Epithelial cell of proximal tubule (primary cell): ENCODE measurements around the gene EPHA1. TPM values are rescaled to one million over a fixed set of nuclear protein-coding genes. Genes with fewer than 3 reads are reported as not detected.
A peak's percentile ranks its signal among the peaks of the same experiment; 100 is the strongest.
"Not testable (repeated sequence)": the region's sequence is repeated elsewhere in the genome, so short reads cannot be mapped to it uniquely, and the experiment has no call there.

Source experiments
- DNase-seq: peaks from one replicate; pipeline ENCODE4 v3.0.0-alpha.2; 2011; ENCODE audit warnings: low read depth
- H3K4me3 ChIP-seq: 2 replicates; pipeline ENCODE4 v1.5.1; 2011; ENCODE audit warnings: low read depth, mild to moderate bottlenecking, low read length
- CTCF ChIP-seq: conservative IDR thresholded peaks from 2 replicates; pipeline ENCODE4 v1.5.1; 2012; ENCODE audit warnings: low read depth, mild to moderate bottlenecking, low read length
- total RNA-seq: library from RNA; depleted of rRNA; stranded (reverse); fragments of >200 nt; gene quantifications from 2 replicates; pipeline ENCODE4 v1.2.3, GENCODE V29; 2015

The EPHA1 gene
- total RNA-seq, 1 donor from 2014 or later = 14.4 TPM

GRCh38 chr7:143434660-143435059 lies 26.0 kb upstream of the EPHA1 start:
- peak; percentile 61 for DNase-seq
- no peak for TF ChIP-seq CTCF
- H3K4me3 ChIP-seq = no peak overlapping the region

GRCh38 chr7:143433759-143434158 lies 25.1 kb upstream of the EPHA1 start:
- no peak for TF ChIP-seq CTCF
- H3K4me3 ChIP-seq = no peak overlapping the region
- DNase-seq = no peak

GRCh38 chr7:143431109-143431508 lies 22.5 kb upstream of the EPHA1 start:
- H3K4me3 ChIP-seq = no peak overlapping the region
- no peak for TF ChIP-seq CTCF
- DNase-seq = no peak

- no peak overlapping the region for H3K4me3 ChIP-seq
- DNase-seq = no peak
- TF ChIP-seq CTCF = no peak
Observed at GRCh38 chr7:143429770-143430698, 21.4 kb upstream of the EPHA1 start.

- H3K4me3 ChIP-seq = no peak overlapping the region
- TF ChIP-seq CTCF = no peak
- no peak for DNase-seq
Observed at GRCh38 chr7:143426479-143427142, 18.0 kb upstream of the EPHA1 start.

GRCh38 chr7:143424476-143424875 lies 15.8 kb upstream of the EPHA1 start:
- DNase-seq, H3K4me3 ChIP-seq: not testable (repeated sequence)

GRCh38 chr7:143422033-143422432 lies 13.4 kb upstream of the EPHA1 start:
- no peak for TF ChIP-seq CTCF
- no peak for DNase-seq
- no peak overlapping the region for H3K4me3 ChIP-seq

- not testable (repeated sequence) for H3K4me3 ChIP-seq, DNase-seq
Observed at GRCh38 chr7:143420624-143421023, 12.0 kb upstream of the EPHA1 start.
